A375 (cell line): ENCODE results near the gene UBE2O. TPM values are rescaled to one million over a fixed set of nuclear protein-coding genes. Genes with fewer than 3 reads are reported as not detected.

Source experiments
- total RNA-seq: library from RNA; depleted of rRNA; stranded (reverse); fragments of >200 nt; shearing (Covaris generic); gene quantifications from 2 replicates; pipeline ENCODE4 v1.2.3, GENCODE V29; 2014; rRNA removed

UBE2O gene
- 26.1 TPM in 2 replicates for total RNA-seq

DNA sequence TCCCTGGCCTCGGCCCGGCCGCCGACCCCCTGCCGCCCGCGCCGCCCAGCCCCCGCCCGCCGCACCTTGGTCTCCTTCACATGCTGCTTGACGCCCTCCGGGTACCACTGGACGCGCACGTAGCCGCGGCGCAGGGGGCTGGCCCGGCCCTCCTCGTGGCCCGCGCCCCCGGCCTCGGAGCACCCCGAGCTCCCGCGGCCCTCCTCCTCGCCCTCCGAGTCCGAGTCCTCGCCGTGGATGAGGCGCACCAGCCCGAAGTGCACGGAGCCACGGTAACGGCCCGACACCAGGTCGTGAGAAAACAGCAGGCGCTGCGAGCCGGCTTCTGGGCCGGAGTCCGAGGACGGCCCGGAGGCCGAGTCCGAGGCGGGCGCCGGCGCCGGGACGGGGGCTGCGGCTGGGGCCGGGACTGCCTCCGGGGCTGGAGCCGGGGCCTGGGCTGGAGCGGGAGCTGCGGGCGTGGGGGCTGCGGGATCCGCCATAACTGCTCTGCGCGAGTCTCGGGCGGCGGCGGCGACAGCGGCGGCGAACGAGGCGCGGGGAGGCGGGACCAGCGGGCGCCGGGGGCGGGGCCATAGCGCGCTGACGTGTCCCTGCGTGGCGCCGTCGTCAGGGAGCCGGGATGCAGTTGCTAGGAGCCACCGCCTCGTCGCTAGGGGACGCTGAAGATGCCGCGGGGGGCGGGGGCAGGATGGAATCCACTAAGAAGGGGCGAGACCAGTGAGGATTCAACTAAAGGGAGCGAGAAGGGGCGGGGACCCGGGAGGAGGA lies at the start of gene UBE2O:
UBE2O (minus strand) TSS at position 493 of the 771 bp plus-strand sequence; CDS start at position 482, 11 bp downstream.

DNA sequence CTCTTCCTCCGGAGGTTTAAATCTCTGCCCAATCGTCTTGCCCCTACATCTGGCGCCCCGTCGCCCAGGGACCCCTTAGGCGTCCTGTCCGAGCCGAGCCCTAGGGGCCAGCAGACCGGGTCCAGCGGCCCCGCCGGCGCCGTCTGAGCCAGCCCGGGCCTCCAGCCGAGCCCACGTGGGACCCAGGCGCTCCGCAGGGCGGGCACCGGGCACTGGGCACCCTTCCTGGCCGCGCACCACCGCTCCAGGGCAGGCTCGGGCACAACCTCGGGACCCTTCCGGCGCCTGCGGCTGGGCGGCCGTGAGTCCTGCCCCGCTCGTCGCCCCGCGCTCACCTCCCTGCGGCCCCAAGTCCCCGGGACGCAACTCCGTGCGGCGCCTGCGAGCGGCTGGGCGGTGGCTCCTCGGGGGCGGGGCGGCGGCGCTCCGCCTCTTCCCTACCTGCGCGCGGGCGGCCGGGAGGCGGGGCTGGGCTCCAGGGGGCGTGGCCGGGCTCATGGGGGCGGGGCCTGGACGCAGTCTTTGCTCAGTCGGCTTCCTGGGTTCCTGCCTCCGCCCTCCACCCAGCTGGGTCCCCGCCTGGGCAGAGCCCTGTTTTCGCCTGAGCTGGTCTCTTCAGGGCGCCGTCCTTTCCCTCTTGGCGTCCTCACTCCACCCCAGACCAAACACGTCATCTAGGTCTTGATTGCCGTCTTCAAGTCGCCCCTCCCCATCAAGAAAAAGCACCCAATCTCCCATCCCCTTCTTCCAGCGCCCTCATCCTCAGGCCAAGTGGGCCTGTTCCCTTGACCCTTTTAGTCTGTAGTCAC lies 48.3 kb upstream of the UBE2O start, which contains the start of gene RHBDF2:
RHBDF2 (minus strand) TSS at position 406 of the 809 bp plus-strand sequence. CDS start 19,899 bp downstream, outside the sequence.

DNA sequence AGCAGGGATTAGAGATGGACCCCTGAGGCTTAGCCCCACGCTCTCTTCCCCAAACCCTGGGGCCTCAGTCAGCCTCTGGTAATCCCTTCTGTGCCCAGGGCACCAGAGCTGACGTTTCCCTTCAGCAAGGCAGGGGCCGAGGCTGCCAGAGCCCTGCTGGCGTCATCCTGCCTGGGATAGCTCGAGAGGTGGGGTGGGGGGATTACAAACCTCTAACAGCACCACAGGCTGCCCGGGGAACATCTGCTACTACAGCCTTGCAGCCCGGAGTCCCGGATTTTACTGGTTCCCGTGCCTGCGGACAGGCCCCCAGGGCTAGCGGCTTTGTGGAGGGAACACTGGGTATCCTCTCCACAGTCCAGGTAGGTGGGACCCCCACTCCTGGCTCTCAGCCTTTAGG lies 14.4 kb upstream of the UBE2O start, which contains the start of gene AANAT:
AANAT (plus strand) TSS at position 238 of the 400 bp plus-strand sequence. CDS start 1,144 bp downstream, outside the sequence.

DNA sequence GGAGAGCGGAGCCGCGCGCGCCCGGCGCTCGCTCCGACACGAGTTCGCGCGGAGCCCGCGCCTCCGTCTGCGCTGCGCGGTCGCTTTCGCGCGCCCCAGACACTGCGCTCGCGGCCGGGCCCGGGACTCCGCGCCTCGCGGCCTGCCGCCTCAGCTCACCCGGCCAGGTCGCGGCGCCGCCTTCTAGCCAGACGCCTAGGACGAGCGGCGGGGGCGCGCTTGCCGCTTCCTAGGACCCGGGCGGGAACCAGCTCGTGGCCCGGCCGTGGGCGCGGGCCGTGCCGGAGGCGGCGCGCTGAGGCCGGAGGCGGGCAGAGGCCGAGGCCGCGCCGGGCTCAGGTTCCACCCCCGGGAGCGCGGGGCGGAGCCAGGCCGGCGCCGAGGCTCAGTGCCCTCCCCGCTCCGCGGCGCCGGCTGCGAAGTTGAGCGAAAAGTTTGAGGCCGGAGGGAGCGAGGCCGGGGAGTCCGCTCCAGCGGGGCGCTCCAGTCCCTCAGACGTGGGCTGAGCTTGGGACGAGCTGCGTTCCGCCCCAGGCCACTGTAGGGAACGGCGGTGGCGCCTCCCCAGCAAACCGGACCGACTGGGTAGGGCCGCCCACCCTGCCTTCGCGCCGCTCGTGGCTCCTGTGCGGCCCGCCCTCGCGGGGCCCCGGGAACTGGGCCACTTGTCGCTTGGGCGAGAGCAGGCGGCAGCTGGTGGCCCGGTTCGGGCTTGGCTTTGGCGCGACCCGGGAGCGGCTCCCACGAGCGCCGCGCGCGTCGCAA lies 68.5 kb downstream of the UBE2O start, which contains the start of gene SPHK1:
SPHK1 (plus strand) TSS at position 388 of the 765 bp plus-strand sequence. CDS start 1,036 bp downstream, outside the sequence.

DNA sequence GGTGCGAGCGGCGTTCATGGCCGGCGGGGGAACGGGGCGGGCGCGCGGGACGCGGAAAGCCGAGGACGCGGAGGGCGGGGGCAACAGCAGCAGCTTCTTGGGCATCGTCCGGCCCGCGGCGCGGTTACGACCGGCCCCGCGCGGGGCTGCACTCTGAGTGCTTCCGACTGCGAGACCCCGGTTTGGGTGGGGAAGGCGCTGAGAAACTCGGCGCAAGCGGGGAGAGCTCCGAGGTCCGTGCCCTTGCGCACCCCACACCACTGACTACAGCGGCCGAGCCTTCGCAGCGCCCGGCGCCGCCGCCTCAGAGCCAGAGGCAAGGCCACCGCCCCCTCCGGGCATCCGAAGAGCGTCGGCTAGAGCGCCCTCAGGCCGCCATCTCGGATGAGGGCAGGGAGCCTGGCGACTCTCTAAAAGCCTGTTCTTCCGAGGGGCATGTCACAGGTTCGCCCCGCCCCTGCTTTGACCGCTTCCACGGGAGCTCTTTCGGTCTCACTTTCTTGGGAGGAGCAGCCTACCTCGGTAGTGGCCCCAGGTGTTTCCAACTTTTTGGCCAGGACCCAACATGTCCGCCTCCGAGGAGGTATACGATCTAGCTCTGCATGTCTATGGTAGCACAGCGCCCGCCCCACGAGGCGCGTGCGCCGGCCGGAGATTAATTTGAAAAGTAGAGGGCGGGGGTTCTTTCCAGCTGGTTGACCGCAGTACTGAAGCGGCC lies 99.2 kb downstream of the UBE2O start, which contains the start of gene PRPSAP1:
PRPSAP1 (minus strand) TSS at position 318 of the 718 bp plus-strand sequence; CDS start at position 105, 213 bp downstream.

Other genes with a start within 250 kb of the UBE2O start
- gene RNF157, start 212.7 kb downstream of the UBE2O start, total RNA-seq: 10.0 and 12.1 TPM in 2 replicates
- 76.0 and 76.5 TPM in 2 replicates for gene UBALD2, start 187.8 kb downstream of the UBE2O start, total RNA-seq
- 0.60 and 1.4 TPM in 2 replicates for gene QRICH2, start 144.9 kb downstream of the UBE2O start, total RNA-seq
- 27.3 and 29.1 TPM in 2 replicates for gene PRPSAP1, start 99.2 kb downstream of the UBE2O start, total RNA-seq
- gene SPHK1, start 68.5 kb downstream of the UBE2O start, total RNA-seq: 14.4 and 24.3 TPM in 2 replicates
- gene AANAT, start 14.5 kb upstream of the UBE2O start, total RNA-seq: not detected in 2 replicates
- 12.6 and 14.4 TPM in 2 replicates for gene RHBDF2, start 48.3 kb upstream of the UBE2O start, total RNA-seq
- gene CYGB, start 84.6 kb upstream of the UBE2O start, total RNA-seq: 2.4 TPM in 1 of 2 replicates, not detected in the other
- 0.24 TPM in 1 of 2 replicates, not detected in the other for gene PRCD, start 86.9 kb upstream of the UBE2O start, total RNA-seq
- gene ST6GALNAC2, start 132.7 kb upstream of the UBE2O start, total RNA-seq: 2.8 and 6.1 TPM in 2 replicates
- gene ST6GALNAC1, start 190.6 kb upstream of the UBE2O start, total RNA-seq: not detected in 2 replicates